GM13977 (cell line): ENCODE results near the gene RFC2.

Experiments
- DNase-seq: peaks from one replicate; pipeline ENCODE4 v3.0.0; 2012; ENCODE audit warnings: low spot score
- CTCF ChIP-seq: IDR thresholded peaks from 2 replicates; pipeline ENCODE4 v1.5.1; 2012; ENCODE audit warnings: mild to moderate bottlenecking, control low read depth; ENCODE audit not compliant: insufficient read depth; ENCODE audit errors: extremely low read depth, missing control alignments
- in situ Hi-C: fragments of 300-500 bp; cut with MboI; formaldehyde crosslinking; loops from one replicate; pipeline ENCODE4 v1.12.0; 2022; ENCODE audit warnings: low sequenced_read_pairs, low pct_unique_long_range_greater_than_20kb, mixed read lengths, inconsistent platforms; ENCODE audit not compliant: unreplicated experiment

The RFC2 gene

GRCh38 chr7:74254129-74254857 lies at the start of gene RFC2:
TSS of gene RFC2 (minus strand) at chr7:74254399. CDS start at chr7:74254383, 16 bp downstream.
- no peak for TF ChIP-seq CTCF
- peak; percentile 97 for DNase-seq
- in situ Hi-C loops: no loop called here

- in situ Hi-C loops: loop anchor here (10.0 kb wide), 1 partner anchor 58 kb away; no protein-coding TSS in a partner anchor
- TF ChIP-seq CTCF: no peak
- DNase-seq: no peak
Measured at GRCh38 chr7:74302745-74303221, 48.6 kb upstream of the RFC2 start.

- no peak for DNase-seq
- TF ChIP-seq CTCF: no peak
Measured at GRCh38 chr7:74300926-74301325, 46.7 kb upstream of the RFC2 start.

GRCh38 chr7:74299401-74299800 lies 45.2 kb upstream of the RFC2 start:
- TF ChIP-seq CTCF: no peak
- in situ Hi-C loops: no loop called here
- DNase-seq: no peak

More at GRCh38 chr7:74300926-74301325, 46.7 kb upstream of the RFC2 start:
- in situ Hi-C loops: loop anchor here (10.0 kb wide), 1 partner anchor 56 kb away; no protein-coding TSS in a partner anchor

- in situ Hi-C loops: no loop called here
- no peak for DNase-seq
Measured at GRCh38 chr7:74297516-74298233, 43.5 kb upstream of the RFC2 start.

More at GRCh38 chr7:74297516-74298233, 43.5 kb upstream of the RFC2 start:
- no peak for TF ChIP-seq CTCF
